GM18499 (cell line): ENCODE results near the gene ZNF689.

ENCODE experiments used
- ATAC-seq: cut with Tn5 transposase; IDR thresholded peaks from one replicate; pipeline ENCODE4 v1.9.1; 2021; ENCODE audit warnings: moderate number of reproducible peaks; ENCODE audit not compliant: insufficient read depth, unreplicated experiment

ZNF689 gene

GRCh38 chr16:30567160-30567990 is 42.8 kb downstream of the ZNF689 start:
- ATAC-seq = no peak

GRCh38 chr16:30566531-30566930 is 43.7 kb downstream of the ZNF689 start:
- no peak for ATAC-seq

DNA sequence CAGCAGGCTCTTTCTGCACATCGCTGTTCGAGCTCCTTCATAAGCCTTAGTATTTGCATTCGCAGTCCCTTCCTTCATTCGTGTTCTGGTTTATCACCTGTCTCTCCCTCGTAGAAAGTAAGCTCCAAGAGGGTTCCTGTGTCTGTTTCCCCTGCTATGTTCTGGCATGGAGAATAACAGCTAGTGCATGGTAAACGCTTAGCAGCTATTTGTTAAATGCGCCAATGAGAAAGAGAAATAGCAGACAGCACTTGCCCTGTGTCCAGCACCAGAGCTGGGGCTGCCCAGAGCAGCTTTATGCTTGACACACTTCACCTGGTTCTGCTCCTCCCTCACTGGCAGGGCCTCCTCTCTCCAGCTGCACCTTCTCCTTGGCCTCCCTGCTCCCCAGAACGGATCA is 44.2 kb downstream of the ZNF689 start:
- ATAC-seq = no peak

DNA sequence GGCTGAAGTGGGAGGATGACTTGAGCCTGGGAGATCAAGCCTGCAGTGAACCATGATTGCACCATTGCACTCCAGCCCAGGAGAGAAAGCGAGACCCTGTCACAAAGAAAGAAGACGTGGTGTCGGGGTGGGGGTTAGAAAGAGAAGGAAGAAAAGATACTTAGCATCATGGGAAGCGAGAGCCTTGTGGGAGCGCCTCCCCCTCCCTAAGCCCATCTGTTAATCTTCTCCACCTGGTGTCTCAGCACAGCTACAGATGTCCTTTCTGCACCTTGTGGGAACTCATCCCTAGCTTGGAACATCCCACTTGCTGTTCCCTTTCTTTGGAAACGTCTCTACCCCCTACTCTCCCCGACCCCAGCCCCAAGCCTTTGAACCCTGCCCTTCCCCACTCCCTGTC is 44.7 kb downstream of the ZNF689 start:
- ATAC-seq = no peak

DNA sequence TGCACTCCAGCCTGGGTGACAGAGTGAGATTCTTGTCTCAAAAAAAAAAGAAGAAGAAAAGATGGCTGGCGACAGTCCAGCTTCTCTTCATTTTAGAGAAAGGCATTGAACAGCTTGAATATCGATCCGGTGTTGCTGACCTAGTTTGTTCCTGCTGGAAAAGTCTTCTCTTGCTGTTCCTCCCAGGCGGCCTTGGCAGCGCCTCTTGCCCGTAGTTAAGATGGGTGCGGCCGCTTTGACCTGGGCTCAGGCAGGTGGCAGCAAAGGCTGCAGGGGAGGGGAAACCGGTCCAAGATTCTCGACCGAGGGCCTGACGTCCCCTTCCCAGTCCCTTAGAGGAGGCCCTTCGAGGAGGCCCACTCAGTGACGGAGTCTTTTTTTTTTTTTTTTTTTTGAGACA is 48.2 kb downstream of the ZNF689 start:
- ATAC-seq = no peak

- no peak for ATAC-seq
These were observed 48.9 kb downstream of the ZNF689 start for GRCh38 chr16:30561089-30561816.

- no peak for ATAC-seq
These were observed 50.5 kb downstream of the ZNF689 start for GRCh38 chr16:30559690-30560089.

- ATAC-seq = no peak
These were observed 51.3 kb downstream of the ZNF689 start for GRCh38 chr16:30558789-30559377.

- ATAC-seq = peak; percentile 77
These were observed 52.0 kb downstream of the ZNF689 start, which contains the start of gene ZNF764 for GRCh38 chr16:30557957-30558788. TSS of gene ZNF764 (minus strand) at chr16:30558374. CDS start at chr16:30558182, 192 bp downstream.

GRCh38 chr16:30557707-30557956 is 52.6 kb downstream of the ZNF689 start:
- peak; percentile 3 for ATAC-seq

- no peak for ATAC-seq
These were observed 54.1 kb downstream of the ZNF689 start for GRCh38 chr16:30556125-30556473.

GRCh38 chr16:30555315-30556124 is 54.7 kb downstream of the ZNF689 start:
- ATAC-seq = no peak

DNA sequence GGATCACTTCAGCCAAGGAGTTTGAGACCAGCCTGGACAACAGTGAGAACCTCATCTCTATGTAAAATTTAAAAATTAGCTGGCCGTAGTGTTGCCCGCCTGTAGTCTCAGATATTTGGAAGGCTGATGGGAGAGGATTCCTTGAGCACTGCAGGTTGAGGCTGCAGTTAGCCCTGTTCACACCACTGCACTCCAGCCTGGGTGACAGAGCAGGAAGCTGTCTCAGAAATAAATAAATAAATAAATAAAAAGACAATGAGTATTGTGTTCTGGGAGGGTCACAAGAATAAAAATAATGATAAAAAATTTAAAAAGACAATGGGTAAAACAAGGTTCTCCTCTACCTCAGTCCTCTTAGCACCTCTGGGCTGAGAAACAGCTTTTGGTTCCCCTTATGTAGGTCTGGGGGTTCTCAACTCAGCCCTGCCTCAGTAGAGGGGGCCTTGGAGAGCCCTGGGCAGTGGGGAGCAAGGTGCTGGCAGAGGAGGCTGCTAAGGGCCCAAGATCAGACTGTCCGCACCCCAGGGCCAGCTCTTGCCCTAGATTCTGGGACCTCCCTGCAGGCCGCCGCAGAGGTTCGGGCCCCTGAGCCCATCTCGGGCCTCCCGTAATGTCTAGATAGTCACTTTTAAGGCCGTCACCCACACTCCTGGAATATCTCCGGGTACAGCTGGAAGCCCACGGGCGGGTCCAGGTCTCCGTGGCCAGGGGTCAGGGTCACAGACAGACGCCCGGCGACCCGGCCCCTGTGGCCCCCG is 55.5 kb downstream of the ZNF689 start:
- no peak for ATAC-seq

GRCh38 chr16:30553393-30553899 is 56.7 kb downstream of the ZNF689 start:
- no peak for ATAC-seq

DNA sequence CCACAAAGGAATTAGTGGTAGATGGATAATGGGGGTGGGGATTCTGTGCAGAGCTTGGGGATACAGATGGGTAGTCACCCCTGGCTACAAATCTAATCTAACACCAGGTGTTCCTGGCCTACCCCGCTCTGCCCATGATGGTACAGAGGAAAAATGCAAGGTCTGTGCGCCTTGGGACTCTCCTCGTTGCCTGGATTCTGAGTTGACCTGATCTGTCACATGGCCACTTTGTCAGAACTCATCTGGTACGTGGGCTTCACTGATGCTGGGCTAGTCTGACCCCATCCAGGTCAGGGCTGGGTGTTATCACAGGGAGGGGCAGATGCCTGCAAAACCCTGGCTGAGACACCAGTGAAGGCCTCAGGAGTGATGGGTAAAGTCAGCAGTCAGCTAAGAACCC is 57.2 kb downstream of the ZNF689 start:
- ATAC-seq = no peak
